ENCODE results near the gene DNAH14. TPM values are rescaled to one million over a fixed set of nuclear protein-coding genes. Genes with fewer than 3 reads are reported as not detected.
"Not testable (repeated sequence)": the region's sequence is repeated elsewhere in the genome, so short reads cannot be mapped to it uniquely, and the experiment has no call there.

The DNAH14 gene
- 26.5 TPM for total RNA-seq (ENCODE audit: insufficient read depth, low replicate concordance)

GRCh38 chr1:224929335-224930237, at the start of gene DNAH14:
Gene DNAH14 (plus strand): TSS chr1:224929675. CDS start chr1:224952703, 23,028 bp downstream.
- peak; percentile 73 for DNase-seq (ENCODE audit: low spot score)

- DNase-seq (ENCODE audit: low spot score), result peak; percentile 51
Measured at GRCh38 chr1:224880593-224881307, 48.7 kb upstream of the DNAH14 start.

GRCh38 chr1:224881308-224881692, 48.2 kb upstream of the DNAH14 start:
- not testable (repeated sequence) for DNase-seq (ENCODE audit: low spot score)

DNA sequence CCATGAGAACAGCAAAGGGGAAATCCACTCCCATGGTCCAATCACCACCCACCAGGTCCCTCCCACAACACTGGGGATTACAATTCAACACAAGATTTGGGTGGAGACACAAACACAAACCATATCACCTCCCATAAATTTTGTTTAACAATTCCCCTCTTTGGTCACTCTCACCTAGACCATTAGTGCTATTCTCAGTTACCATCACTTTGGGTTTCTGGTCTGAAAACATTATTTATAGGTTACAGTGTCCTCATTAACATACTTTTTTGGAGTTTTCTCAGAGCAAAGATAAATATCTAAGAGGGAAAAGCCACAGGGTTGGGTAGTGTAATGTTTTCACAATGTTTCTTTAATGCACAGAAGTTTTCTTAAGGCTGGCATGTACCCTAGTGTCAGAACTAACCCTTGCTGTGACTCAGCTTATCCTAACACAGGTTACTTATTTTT, 47.7 kb upstream of the DNAH14 start:
- DNase-seq (ENCODE audit: low spot score), result no peak

DNA sequence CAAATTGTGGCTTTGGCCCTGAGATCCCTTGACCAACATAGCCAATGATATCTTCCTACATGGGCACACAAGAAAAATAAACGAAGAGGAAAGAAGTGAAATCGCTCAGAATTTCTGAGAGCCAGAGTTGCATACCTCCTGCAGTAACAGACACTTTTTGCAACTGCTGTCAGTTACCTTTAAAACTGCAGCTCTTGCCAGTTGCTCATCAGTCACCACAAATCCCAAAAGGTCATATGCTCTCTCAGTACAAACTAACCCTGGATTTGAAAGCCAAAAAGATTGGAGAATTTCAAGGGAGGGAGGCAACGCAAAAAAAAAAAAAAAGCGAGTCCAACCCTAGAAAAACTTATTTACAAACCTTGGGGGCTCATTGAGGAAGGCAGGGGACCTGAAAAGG, 47.2 kb upstream of the DNAH14 start:
- DNase-seq (ENCODE audit: low spot score), result no peak

GRCh38 chr1:224883091-224883490, 46.4 kb upstream of the DNAH14 start:
- DNase-seq (ENCODE audit: low spot score), result peak; percentile 32

DNA sequence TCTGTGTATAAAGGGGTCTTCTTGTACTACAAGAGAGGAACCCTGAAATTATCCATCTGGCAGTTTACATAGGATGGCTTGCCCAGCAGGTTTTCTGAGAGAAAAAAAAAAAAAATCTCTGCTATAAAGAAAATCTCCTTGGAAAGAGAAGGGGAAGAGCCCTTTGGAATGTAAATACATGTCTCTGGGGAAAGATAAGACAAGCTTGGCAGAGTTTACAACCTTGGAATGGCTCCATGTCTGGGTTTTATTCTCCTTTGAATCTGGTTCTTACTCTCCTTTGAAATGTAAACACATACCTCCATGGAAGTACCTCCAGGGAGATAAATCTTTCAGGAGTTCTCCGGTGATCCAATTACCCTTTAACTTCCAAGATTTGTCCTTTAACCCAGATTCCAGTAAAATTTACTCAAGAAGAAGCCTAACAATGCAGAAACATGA, 45.1 kb upstream of the DNAH14 start:
- DNase-seq (ENCODE audit: low spot score), result peak; percentile 91

GRCh38 chr1:224885376-224885775, 44.1 kb upstream of the DNAH14 start:
- not testable (repeated sequence) for DNase-seq (ENCODE audit: low spot score)

GRCh38 chr1:224894915-224895314, 34.6 kb upstream of the DNAH14 start:
- DNase-seq (ENCODE audit: low spot score), result no peak

- no peak for DNase-seq (ENCODE audit: low spot score)
Measured at GRCh38 chr1:224896130-224896781, 33.2 kb upstream of the DNAH14 start.

DNA sequence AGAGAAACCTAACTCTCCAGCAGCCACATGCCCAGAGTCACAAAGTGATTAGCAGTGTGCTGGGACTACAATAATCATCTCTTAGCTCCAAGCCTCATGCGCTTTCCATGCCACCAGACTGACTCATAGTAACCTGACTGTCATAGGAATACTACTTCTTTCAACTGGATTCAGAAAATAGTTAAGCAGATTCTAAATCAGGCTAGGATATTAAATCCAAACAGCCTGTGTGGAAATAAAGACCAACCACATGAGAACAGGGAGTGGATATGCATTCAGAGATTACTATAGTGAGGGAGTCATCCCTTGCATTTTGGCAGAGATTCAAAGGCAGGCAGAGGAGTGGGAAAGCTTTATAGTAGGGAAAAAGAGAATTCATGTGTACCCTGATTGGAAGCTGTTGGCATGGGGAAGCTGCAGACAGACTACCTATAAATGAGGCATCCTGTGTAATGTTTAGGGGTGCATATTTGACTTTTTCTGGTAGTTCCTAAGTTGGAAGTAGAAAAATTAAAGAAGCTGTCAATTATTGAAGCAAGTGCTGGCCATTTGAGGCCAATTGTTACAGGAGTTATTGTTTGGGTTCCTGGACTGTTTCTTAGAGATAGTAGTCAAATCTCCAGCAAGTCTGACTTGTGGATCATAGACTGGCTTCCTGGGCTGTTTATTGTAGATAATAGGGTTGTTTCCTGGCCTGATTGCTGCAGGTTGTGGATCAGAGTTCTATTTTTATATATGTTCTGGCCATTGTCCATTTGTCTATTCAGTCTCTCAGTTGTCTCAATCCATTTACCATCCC, 31.7 kb upstream of the DNAH14 start:
- no peak for DNase-seq (ENCODE audit: low spot score)

GRCh38 chr1:224898937-224899336, 30.5 kb upstream of the DNAH14 start:
- no peak for DNase-seq (ENCODE audit: low spot score)

GRCh38 chr1:224900062-224900630, 29.3 kb upstream of the DNAH14 start:
- no peak for DNase-seq (ENCODE audit: low spot score)

- no peak for DNase-seq (ENCODE audit: low spot score)
Measured at GRCh38 chr1:224901087-224901810, 28.2 kb upstream of the DNAH14 start.

DNA sequence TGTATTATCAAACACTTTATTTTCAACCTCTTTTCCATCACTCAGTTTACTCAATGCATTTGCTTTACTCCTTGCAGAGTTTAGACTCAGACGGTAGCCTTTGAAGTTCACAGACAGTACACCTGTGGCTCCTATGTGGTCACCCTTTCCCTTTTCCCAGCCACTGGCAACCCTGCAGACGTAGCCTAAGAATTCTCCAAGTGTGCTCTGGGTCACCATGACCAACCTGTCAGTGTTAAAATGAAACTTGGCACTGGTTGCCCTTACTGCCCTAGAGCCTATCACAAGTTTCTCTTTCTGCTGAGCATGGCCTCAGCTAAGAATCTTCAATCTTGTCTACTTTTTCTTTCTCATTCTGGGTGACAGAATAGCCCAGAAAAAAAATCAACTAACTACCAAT, 25.5 kb upstream of the DNAH14 start:
- no peak for DNase-seq (ENCODE audit: low spot score)

DNA sequence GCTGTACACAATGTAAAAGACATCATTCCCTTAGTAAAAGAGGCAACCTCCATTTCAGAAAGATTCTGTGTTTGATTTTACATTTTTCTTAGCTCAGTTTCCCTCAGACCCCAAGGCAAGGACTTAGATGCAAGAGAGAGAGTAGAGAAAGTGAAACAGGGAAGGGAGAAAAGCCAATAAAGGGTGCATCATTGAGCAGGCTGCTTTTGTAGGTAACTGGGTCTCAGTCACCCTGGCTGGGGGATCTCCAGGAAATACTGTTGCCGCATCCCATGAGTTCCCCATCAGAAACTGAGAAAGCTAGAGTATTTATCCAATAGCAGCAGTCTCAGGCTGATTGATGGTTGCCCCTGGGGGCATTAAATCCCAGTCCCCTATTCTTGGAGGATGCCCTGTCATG, 23.1 kb upstream of the DNAH14 start:
- no peak for DNase-seq (ENCODE audit: low spot score)

GRCh38 chr1:224911217-224911616, 18.3 kb upstream of the DNAH14 start:
- no peak for DNase-seq (ENCODE audit: low spot score)

- DNase-seq (ENCODE audit: low spot score), result no peak
Measured at GRCh38 chr1:224914292-224914900, 15.1 kb upstream of the DNAH14 start.

- DNase-seq (ENCODE audit: low spot score), result no peak
Measured at GRCh38 chr1:224919508-224919907, 10.0 kb upstream of the DNAH14 start.

DNA sequence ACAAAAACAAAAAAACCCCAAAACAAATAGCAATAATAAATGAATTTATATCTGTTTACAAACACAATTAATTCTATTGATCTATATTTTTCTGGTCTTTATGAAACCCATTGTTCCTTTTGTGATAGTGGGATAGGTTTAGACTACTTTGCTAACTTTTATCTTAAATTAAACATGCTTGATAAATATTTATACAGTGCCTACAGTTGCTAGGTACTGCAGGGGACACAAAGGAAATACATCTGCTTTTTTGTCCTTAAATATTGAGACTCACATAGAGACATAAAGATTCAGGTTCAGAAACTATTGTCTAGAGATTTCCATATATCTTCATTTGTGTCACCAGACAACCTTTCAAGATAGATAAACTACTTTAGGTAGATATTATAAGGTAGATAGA, 8.5 kb upstream of the DNAH14 start:
- DNase-seq (ENCODE audit: low spot score), result no peak

Measured in umbilical cord (tissue), 2 donors.